ENCODE results near the gene DDX27.

DDX27 gene

GRCh38 chr20:49247792-49248191 lies 28.6 kb downstream of the DDX27 start:
- DNase-seq (ENCODE audit: extremely low read depth, insufficient read length), result no peak
- Histone ChIP-seq H3K4me3 (replicated peaks; ENCODE audit: low read depth, low read length) (no peak overlapping the region), H3K27me3 (replicated peaks; ENCODE audit: control insufficient read depth, insufficient read depth, low read length) (no peaks in the 10 kb centered on the region), H3K36me3 (ENCODE audit: control insufficient read depth, insufficient read depth, low read length) (peaks cover 44% of the 10 kb centered on the region)
- no peak for TF ChIP-seq CTCF (IDR thresholded peaks at IDR 0.05; ENCODE audit: insufficient read depth, low read length, poor library complexity, severe bottlenecking)

GRCh38 chr20:49248301-49248700 lies 29.1 kb downstream of the DDX27 start:
- DNase-seq (ENCODE audit: extremely low read depth, insufficient read length), result no peak
- TF ChIP-seq CTCF (IDR thresholded peaks at IDR 0.05; ENCODE audit: insufficient read depth, low read length, poor library complexity, severe bottlenecking), result no peak
- peaks cover 42% of the 10 kb centered on the region for H3K36me3 ChIP-seq (ENCODE audit: control insufficient read depth, insufficient read depth, low read length)
- H3K27me3 ChIP-seq (replicated peaks; ENCODE audit: control insufficient read depth, insufficient read depth, low read length), result no peaks in the 10 kb centered on the region
- H3K4me3 ChIP-seq (replicated peaks; ENCODE audit: low read depth, low read length), result no peak overlapping the region

GRCh38 chr20:49248879-49249665 lies 29.9 kb downstream of the DDX27 start:
- DNase-seq (ENCODE audit: extremely low read depth, insufficient read length), result no peak
- TF ChIP-seq CTCF (IDR thresholded peaks at IDR 0.05; ENCODE audit: insufficient read depth, low read length, poor library complexity, severe bottlenecking), result no peak
- H3K36me3 ChIP-seq (ENCODE audit: control insufficient read depth, insufficient read depth, low read length), result peaks cover 44% of the 10 kb centered on the region
- no peak overlapping the region for H3K4me3 ChIP-seq (replicated peaks; ENCODE audit: low read depth, low read length)
- H3K27me3 ChIP-seq (replicated peaks; ENCODE audit: control insufficient read depth, insufficient read depth, low read length), result no peaks in the 10 kb centered on the region

GRCh38 chr20:49252556-49253350 lies 33.5 kb downstream of the DDX27 start:
- DNase-seq (ENCODE audit: extremely low read depth, insufficient read length), result no peak
- H3K27me3 ChIP-seq (replicated peaks; ENCODE audit: control insufficient read depth, insufficient read depth, low read length), result no peaks in the 10 kb centered on the region
- H3K36me3 ChIP-seq (ENCODE audit: control insufficient read depth, insufficient read depth, low read length), result peaks cover 48% of the 10 kb centered on the region
- no peak overlapping the region for H3K4me3 ChIP-seq (replicated peaks; ENCODE audit: low read depth, low read length)
- TF ChIP-seq CTCF (IDR thresholded peaks at IDR 0.05; ENCODE audit: insufficient read depth, low read length, poor library complexity, severe bottlenecking), result no peak

GRCh38 chr20:49256261-49256660 lies 37.0 kb downstream of the DDX27 start:
- no peak for DNase-seq (ENCODE audit: extremely low read depth, insufficient read length)
- Histone ChIP-seq H3K4me3 (replicated peaks; ENCODE audit: low read depth, low read length) (no peak overlapping the region), H3K27me3 (replicated peaks; ENCODE audit: control insufficient read depth, insufficient read depth, low read length) (no peaks in the 10 kb centered on the region), H3K36me3 (ENCODE audit: control insufficient read depth, insufficient read depth, low read length) (peaks cover 37% of the 10 kb centered on the region)
- TF ChIP-seq CTCF (IDR thresholded peaks at IDR 0.05; ENCODE audit: insufficient read depth, low read length, poor library complexity, severe bottlenecking), result no peak
